CD4-positive, alpha-beta T cell (primary cell): ENCODE data around the gene SETD5. TPM values are rescaled to one million over a fixed set of nuclear protein-coding genes. Genes with fewer than 3 reads are reported as not detected.

Experiments
- ATAC-seq: fragments of 200-7000 bp; cut with Tn5 transposase; one replicate; pipeline ENCODE4 v1.10.0; 2022; ENCODE audit warnings: mild to moderate bottlenecking; ENCODE audit not compliant: poor library complexity
- CTCF ChIA-PET: fragments of 350-600 bp; sonication (Branson Sonifier 250); formaldehyde crosslinking; loops from one replicate; lab custom pipeline; 2021; ENCODE audit warnings: antibody characterized with exemption, inconsistent platforms; lab: Charles Lee
- POLR2A ChIA-PET: fragments of 350-600 bp; sonication (Branson Sonifier 250); formaldehyde crosslinking; loops from one replicate; lab custom pipeline; 2021; ENCODE audit warnings: antibody characterized with exemption, inconsistent platforms; lab: Charles Lee
- DNase-seq, 14 experiments: peaks; one replicate each; pipeline ENCODE4 v3.0.0-alpha.2; 2013 to 2020; ENCODE audit warnings: mixed read lengths in 2 of 14
- H3K27ac ChIP-seq, 2 donors: one replicate each; pipeline versions ENCODE4 v1.5.1 to v1.7.0; 2013; ENCODE audit warnings: low read length in 2 of 2, low read depth in 1 of 2, mild to moderate bottlenecking in 1 of 2
- H3K27me3 ChIP-seq, 2 experiments: 1 replicate in 1 of 2; 2 replicates in 1 of 2; pipeline versions ENCODE4 v1.6.1 to v1.7.0; 2013; ENCODE audit warnings: low read length in 2 of 2, control low read depth in 1 of 2, mild to moderate bottlenecking in 1 of 2, moderate library complexity in 1 of 2; ENCODE audit not compliant: insufficient read depth in 2 of 2, control insufficient read depth in 1 of 2
- H3K36me3 ChIP-seq: one replicate; pipeline ENCODE4 v1.6.1; 2013; ENCODE audit warnings: low read length, control low read depth; ENCODE audit not compliant: insufficient read depth
- H3K4me1 ChIP-seq: one replicate; pipeline ENCODE4 v1.6.1; 2013; ENCODE audit warnings: low read length, control low read depth; ENCODE audit not compliant: insufficient read depth
- H3K4me3 ChIP-seq: one replicate; pipeline ENCODE4 v1.5.1; 2013; ENCODE audit warnings: mild to moderate bottlenecking, low read length, moderate library complexity
- H3K9me3 ChIP-seq, 2 experiments: 1 replicate in 1 of 2; 2 replicates in 1 of 2; pipeline versions ENCODE4 v1.6.1 to v1.7.0; 2013; ENCODE audit warnings: low read length in 2 of 2, mild to moderate bottlenecking in 2 of 2, control low read depth in 1 of 2, moderate library complexity in 1 of 2; ENCODE audit not compliant: control insufficient read depth in 1 of 2, insufficient read depth in 1 of 2
- H3K27ac Mint-ChIP-seq: one replicate; pipeline ENCODE4 v1.8.0; 2020; ENCODE audit warnings: mixed read lengths
- H3K27me3 Mint-ChIP-seq: one replicate; pipeline ENCODE4 v1.8.0; 2021; ENCODE audit warnings: mixed read lengths
- H3K36me3 Mint-ChIP-seq: one replicate; pipeline ENCODE4 v1.8.0; 2021; ENCODE audit warnings: low read depth, mixed read lengths
- H3K4me1 Mint-ChIP-seq: one replicate; pipeline ENCODE4 v1.8.0; 2021; ENCODE audit warnings: low read depth, mixed read lengths
- H3K4me3 Mint-ChIP-seq: one replicate; pipeline ENCODE4 v1.8.0; 2020; ENCODE audit warnings: mild to moderate bottlenecking, mixed read lengths
- H3K9me3 Mint-ChIP-seq: one replicate; pipeline ENCODE4 v1.8.0; 2020; ENCODE audit warnings: mixed read lengths
- CTCF ChIP-seq: fragments of 200-600 bp; IDR thresholded peaks from one replicate; pipeline ENCODE4 v1.8.0; 2022; ENCODE audit warnings: antibody characterized with exemption, mild to moderate bottlenecking
- intact Hi-C, 2 experiments: fragments of 100-400 bp; cut with DNase I in 1 of 2; cut with micrococcal nuclease in 1 of 2; formaldehyde crosslinking; loops; one replicate each; pipeline versions ENCODE4 v1.15.1 to v1.9.0; 2023 to 2025; cut with DNase I, micrococcal nuclease
- total RNA-seq, 174 experiments: library from RNA in 2 of 174; stranded (reverse) in 2 of 174; gene quantifications; one replicate each; pipeline ENCODE4 v1.2.3 and lab custom pipeline; 2021 to 2026

The SETD5 gene
- total RNA-seq, 2 experiments from 2014 or later: 58.5 to 67.6 TPM

GRCh38 chr3:9439331-9439730, 41.9 kb downstream of the SETD5 start:
- Mint-ChIP-seq H3K27me3 (no peaks in the 10 kb centered on the region), H3K4me3 (no peak overlapping the region), H3K36me3 (peaks cover 97% of the 10 kb centered on the region), H3K4me1 (peaks cover 4% of the 10 kb centered on the region), H3K27ac (peak overlapping the region; percentile 39), H3K9me3 (no peaks in the 10 kb centered on the region)
- ATAC-seq (no peak), DNase-seq (no peak)
- Histone ChIP-seq H3K27ac (no peak overlapping the region), H3K4me1 (no peaks in the 10 kb centered on the region), H3K27me3 (no peaks in the 10 kb centered on the region), H3K36me3 (peaks cover 98% of the 10 kb centered on the region), H3K4me3 (no peak overlapping the region), H3K9me3 (no peaks in the 10 kb centered on the region)
- CTCF ChIA-PET: no interaction called here
- POLR2A ChIA-PET: no interaction called here
- TF ChIP-seq CTCF: no peak
- intact Hi-C loops: no loop called here

- no peaks in the 10 kb centered on the region for H3K9me3 Mint-ChIP-seq
- intact Hi-C loops: no loop called here
- Histone ChIP-seq H3K27me3 (no peaks in the 10 kb centered on the region), H3K27ac (no peak overlapping the region), H3K4me3 (no peak overlapping the region), H3K4me1 (no peaks in the 10 kb centered on the region), H3K9me3 (no peaks in the 10 kb centered on the region), H3K36me3 (peaks cover 95% of the 10 kb centered on the region)
- POLR2A ChIA-PET: interaction anchor here (0.7 kb wide), 1 partner anchor 266 kb away, joined by 4 read pairs; no protein-coding TSS in a partner anchor
- H3K27ac Mint-ChIP-seq: no peak overlapping the region
- H3K4me1 Mint-ChIP-seq: peaks cover 2% of the 10 kb centered on the region
- H3K27me3 Mint-ChIP-seq: no peaks in the 10 kb centered on the region
- CTCF ChIA-PET: interaction anchor here (1.4 kb wide), 1 partner anchor 10 kb away, joined by 3 read pairs; no protein-coding TSS in a partner anchor
- H3K36me3 Mint-ChIP-seq: peaks cover 95% of the 10 kb centered on the region
- DNase-seq (no peak), ATAC-seq (no peak)
- H3K4me3 Mint-ChIP-seq: no peak overlapping the region
- no peak for TF ChIP-seq CTCF
These were observed 44.2 kb downstream of the SETD5 start for GRCh38 chr3:9441501-9442221.

- H3K4me3 Mint-ChIP-seq: no peak overlapping the region
- H3K27ac Mint-ChIP-seq: peak overlapping the region; percentile 10
- DNase-seq (no peak), ATAC-seq (no peak)
- H3K4me1 Mint-ChIP-seq: peaks cover 16% of the 10 kb centered on the region
- Histone ChIP-seq H3K36me3 (peaks cover 95% of the 10 kb centered on the region), H3K4me3 (no peak overlapping the region), H3K4me1 (peaks cover 2% of the 10 kb centered on the region), H3K9me3 (no peaks in the 10 kb centered on the region), H3K27ac (no peak overlapping the region), H3K27me3 (no peaks in the 10 kb centered on the region)
- H3K36me3 Mint-ChIP-seq: peaks cover 96% of the 10 kb centered on the region
- H3K9me3 Mint-ChIP-seq: no peaks in the 10 kb centered on the region
- intact Hi-C loops: no loop called here
- POLR2A ChIA-PET: no interaction called here
- CTCF ChIA-PET: no interaction called here
- no peaks in the 10 kb centered on the region for H3K27me3 Mint-ChIP-seq
- no peak for TF ChIP-seq CTCF
These were observed 50.7 kb downstream of the SETD5 start for GRCh38 chr3:9448071-9448470.
